Measurements from ENCODE around the gene FGD4.

GRCh38 chr12:32532951-32533350 lies 133.6 kb downstream of the FGD4 start:
- no peak for TF ChIP-seq ZFP30 (CRISPR knock-in tag; IDR thresholded peaks at IDR 0.05)
- no peak for TF ChIP-seq CREB5 (CRISPR knock-in tag; IDR thresholded peaks at IDR 0.05; ENCODE audit: low read depth)
- TF ChIP-seq PATZ1 (CRISPR knock-in tag; IDR thresholded peaks at IDR 0.05; ENCODE audit: borderline replicate concordance), result no peak
- TF ChIP-seq SNAI2 (CRISPR knock-in tag; IDR thresholded peaks at IDR 0.05), result no peak
- TF ChIP-seq ARNTL (CRISPR knock-in tag; IDR thresholded peaks at IDR 0.05; ENCODE audit: borderline replicate concordance, low read depth), result no peak
- TF ChIP-seq BACH2 (CRISPR knock-in tag; IDR thresholded peaks at IDR 0.05; ENCODE audit: borderline replicate concordance), result no peak
- no peak for TF ChIP-seq ZFP3 (CRISPR knock-in tag; IDR thresholded peaks at IDR 0.05)
- no peak for TF ChIP-seq TOX (CRISPR knock-in tag; IDR thresholded peaks at IDR 0.05; ENCODE audit: borderline replicate concordance)
- TF ChIP-seq ZNF565 (CRISPR knock-in tag; conservative IDR thresholded peaks at IDR 0.05; ENCODE audit: low read depth), result no peak
- TF ChIP-seq ZNF70 (CRISPR knock-in tag; IDR thresholded peaks at IDR 0.05), result no peak

All from SK-N-SH treated with all-trans-retinoic acid at 6 μM for 48 hours (cell line).